Right renal cortex interstitium (tissue), 3 donors: Measurements from ENCODE around the gene PLA2G15. TPM values are rescaled to one million over a fixed set of nuclear protein-coding genes. Genes with fewer than 3 reads are reported as not detected.
"Not testable (repeated sequence)": the region's sequence is repeated elsewhere in the genome, so short reads cannot be mapped to it uniquely, and the experiment has no call there.

Experiments used
- DNase-seq, 3 donors: peaks; one replicate each; pipeline ENCODE4 v3.0.0-alpha.2; 2013; ENCODE audit warnings: low read depth in 3 of 3, low spot score in 2 of 3
- polyA plus RNA-seq, 3 donors: library from polyadenylated mRNA; unstranded; fragments of 120-200 nt; gene quantifications; one replicate each; pipeline ENCODE4 v1.2.1, GENCODE V29; 2013; ENCODE audit not compliant: insufficient read length in 3 of 3

The PLA2G15 gene
- polyA plus RNA-seq, 3 donors = 18.8 to 22.4 (median 20.8) TPM

DNA sequence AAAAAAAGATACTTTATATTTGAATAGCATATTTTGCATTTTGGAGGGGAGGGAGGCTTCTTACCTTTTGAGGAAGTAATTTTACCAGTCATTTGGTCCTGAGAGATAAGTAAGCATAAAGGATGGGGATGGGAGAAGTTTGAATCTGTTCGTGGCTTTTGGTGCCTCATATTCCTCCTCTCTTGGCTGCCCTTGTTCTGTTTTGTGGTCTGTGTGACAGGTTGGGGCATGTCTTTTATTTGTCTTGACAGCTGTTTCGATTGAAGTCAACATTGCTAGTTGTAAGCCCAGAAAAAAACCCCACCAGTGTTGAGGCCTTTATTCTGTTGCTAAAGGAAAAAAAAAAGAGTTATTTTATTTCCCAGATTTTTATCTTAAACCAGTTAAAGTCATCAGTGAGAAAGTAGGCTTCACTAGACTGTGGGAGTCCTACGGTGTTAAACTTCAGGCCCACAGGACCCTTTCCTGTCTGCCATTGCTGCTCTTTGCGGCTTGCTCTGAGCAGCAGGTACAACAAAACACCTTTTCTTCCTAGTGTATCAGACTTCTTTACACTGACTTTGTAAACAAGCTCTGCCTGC is 30.5 kb downstream of the PLA2G15 start:
- no peak for DNase-seq

DNA sequence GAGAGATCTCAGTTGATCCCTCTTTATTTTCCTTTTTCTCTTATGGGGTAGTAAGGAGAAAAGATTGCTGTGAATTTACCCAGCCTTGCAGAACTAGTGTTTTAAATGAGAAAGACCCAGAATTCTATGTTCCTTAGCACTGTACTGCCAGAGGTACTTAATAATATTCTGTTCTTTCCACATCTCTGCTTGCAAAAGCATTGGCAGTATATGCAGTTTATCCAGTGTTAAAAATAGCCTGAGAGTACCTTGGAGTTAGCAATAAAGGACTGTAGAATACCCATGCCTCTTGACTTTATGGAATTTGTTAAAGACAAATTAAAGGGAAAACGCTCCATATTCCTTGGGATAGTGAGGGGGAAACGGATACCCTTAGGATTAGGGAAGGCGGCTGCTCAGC is 31.1 kb downstream of the PLA2G15 start:
- no peak for DNase-seq

DNA sequence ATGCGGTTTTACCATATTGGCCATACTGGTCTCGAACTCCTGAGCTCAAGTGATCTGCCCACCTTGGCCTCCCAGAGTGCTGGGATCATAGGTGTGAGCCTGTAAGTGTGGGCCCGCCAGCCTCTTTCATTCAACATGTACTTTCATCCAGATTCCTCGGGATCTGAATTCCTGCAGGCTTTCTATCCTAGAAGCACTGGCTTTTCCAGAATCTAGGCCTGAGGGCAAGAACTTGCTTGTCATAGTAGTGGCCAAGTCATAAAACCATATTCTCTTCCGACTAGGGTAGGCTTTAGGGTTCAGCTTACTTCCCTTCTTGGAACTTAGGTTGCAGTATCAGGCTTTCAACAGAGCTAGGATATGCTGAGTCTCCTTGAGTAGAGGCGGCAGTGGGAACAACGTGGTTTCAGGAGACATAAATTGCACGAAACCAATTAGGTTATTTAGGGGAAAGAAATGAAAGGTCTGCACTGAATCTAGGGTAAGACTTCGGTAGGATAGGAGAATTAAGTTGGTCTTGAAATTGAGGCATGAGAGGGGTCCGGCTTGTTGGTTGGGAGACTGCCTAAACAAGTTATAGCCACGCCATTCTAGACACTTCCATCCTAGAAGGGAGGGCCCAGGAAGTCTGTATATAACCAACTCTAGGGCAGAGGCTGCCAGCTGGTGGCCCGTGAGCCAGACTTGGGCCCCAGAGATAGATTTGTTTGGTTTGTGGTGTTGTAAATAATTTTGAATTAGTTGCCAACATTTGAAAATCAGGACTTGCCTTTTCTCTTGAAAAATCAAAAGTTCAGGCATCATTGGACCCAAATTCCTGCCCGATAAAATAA is 34.8 kb downstream of the PLA2G15 start:
- DNase-seq = no peak

DNA sequence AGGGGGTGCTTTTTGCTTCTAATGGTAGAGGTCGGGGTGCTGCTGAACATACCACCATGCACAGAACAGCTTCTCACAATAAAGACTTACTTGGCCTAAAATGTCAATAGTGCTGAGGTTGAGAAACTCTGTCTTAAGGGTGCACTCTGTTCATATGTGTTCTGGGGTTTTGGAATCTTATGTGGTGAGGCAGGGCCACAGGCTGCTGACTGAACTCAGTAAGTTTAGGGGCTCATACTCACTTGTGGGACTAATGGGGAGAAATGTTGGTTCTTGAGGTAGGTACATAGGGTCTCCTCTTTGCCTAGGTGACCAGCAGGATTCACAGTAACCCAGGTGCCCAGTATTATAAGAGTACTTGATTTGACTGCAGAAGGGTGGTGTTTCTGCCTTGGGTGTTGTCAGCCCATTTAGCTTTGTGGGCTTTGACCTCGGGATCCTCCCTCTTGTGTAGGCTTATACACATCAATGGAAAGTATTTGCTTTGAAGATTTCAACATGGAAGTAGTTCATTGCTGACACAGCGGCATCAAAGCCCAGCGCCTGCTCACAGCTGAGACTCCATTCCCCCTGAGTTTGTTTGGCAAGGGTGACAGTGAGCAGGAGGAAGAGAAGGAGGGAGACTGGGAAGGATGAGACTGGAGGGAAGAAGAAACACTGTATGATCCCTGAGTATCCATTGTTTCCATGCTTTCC is 36.3 kb downstream of the PLA2G15 start:
- DNase-seq = no peak

DNA sequence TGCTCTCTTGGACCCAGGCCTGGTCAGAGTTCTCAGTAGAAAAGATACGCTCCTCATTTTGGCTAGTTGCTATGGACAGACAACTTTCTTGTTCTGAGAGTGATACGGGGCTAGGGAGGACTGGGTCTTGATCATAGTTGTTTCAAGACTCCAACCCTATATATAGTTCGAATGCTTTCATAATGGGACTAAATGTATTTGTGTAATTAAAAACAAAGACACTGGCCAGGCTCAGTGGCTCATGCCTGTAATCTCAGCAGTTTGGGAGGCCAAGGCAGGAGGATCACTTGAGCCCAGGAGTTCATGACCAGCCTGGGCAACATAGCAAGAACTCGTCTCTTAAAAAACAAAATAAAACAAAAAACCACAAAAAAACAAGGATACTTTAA is 36.9 kb downstream of the PLA2G15 start:
- DNase-seq = no peak

DNA sequence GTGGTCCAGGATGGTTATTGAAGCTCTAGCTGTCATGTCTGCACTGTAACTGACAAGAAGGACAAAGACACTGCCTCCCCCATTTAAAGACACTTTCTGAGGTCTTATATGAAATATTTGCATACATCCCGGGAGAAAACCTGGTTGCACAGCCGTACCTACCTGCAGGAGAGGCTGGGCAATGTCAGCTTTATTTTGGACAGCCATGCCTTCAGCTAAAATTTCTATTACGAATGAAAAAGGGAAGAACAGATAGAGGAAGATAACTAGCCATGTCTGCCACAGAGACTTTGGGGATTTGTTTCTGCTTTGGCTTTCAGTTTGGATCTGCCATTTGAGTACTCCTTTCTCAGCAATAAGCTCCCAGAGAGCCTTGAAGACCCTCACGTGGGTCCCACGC is 38.2 kb downstream of the PLA2G15 start:
- DNase-seq = no peak

DNA sequence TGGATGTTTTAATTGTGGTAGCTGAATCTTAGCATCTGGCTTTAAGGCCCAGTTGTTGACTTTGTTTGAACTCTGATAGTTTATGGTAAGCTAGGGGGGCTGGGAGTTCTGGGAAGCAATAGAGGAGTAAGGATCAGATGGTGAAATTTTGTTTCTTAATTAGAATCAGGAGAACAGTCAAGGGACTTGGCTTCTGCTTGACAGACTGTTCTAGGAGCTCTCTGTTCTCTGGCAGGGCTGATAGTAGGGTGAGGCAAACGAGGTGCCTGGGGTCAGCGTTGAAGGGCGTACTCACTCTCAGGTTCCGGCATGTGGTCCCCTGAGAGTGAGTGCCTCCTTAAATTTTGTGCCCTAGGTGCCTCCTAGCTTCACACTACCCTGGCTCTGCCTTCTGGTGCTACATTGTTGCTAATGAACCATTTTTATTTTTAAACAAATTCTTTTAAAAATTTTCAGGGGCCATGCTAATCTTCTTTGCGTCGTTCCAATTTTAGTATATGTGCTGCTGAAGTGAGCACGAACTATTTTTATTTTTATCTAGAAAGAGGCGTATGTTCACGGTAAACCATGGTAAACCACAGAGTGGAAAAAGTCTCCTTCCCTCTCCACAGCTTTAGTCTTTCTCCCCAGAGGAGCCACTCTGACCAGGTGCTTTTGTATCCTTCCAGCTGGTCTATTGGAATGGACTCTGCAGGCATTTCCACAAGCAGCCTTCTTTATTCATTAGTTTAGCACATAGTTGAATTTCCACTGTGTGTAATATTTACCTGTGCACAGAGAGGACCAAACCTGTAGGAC is 38.8 kb downstream of the PLA2G15 start:
- no peak for DNase-seq

DNA sequence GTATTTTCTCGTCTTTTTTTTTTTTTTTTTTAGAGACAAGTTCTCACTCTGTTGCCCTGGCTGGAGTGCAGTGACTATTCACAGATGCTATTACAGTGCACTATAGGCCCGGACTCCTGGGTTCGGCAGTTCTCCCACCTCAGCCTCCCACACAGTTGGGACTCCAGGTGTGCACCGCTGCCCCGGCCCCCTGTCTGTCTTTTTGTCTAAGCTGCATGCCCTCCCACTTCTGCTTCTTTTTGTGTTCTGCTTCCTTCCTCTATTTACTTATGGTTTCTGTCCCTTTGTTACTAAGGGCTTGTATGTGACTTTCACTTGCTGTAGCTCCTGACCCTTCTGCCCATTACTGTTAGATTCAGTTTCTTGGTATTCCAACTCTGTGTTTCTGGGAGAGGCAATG is 39.7 kb downstream of the PLA2G15 start:
- DNase-seq = no peak

DNA sequence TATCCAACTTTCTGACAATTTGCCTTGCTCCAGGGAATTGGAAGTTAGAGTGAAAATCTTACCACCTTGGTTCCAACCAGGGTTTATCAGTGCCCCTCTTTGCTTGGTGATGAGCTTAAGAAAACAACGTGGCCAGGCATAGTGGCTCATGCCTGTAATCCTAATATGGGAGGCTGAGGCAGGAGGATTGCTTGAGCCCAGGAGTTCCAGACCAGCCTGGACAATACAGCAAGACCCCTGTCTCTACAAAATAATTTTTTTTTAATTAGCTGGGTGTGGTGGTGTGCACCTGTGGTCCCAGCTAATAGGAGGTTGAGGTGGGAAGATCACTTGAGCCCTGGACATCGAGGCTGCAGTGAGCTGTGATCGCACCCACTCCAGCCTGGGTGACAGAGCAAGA is 40.5 kb downstream of the PLA2G15 start:
- no peak for DNase-seq

DNA sequence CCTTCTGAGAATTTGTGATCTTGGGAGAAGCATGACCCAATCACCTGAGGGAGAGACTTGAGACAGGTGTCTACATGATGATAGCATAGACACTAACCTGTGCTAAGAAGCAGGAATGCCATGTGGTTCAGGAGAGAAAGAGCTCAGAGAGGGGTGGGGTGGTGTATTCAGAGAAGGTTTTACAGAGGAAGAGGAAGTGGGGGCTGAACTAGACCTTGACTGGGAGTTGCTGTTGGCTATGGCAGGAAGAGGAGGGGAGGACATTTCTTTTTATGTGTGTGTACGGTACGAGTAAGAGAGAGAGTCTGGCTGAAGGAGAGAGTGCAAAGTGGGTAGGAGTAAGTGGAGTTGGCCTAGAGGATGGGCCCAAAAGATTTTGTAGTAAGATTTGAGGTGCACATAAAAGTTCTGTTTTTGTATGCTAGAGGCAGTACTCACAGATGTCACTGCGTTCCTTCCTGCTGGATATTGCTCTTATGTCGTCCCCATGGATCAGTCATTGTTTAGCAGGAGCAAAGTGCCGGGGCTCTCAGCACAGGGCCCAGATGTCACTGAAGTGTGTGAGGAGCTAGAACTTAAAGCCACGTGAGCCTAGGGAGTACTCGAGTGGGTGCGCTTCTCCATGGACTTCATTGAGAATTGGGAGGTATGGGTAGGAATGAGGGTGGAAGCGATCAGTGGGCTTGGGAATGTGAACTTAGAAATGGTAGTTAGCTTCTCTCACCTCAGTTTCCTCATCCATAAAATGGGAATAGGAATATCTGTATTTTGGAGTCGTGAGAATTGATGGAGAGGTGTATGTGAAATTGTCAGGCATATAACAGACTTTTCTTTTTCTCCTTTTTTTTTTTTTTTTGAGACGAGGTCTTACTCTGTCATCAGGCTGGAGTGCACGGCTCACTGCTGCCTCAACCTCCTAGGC is 41.2 kb downstream of the PLA2G15 start:
- DNase-seq = no peak

DNA sequence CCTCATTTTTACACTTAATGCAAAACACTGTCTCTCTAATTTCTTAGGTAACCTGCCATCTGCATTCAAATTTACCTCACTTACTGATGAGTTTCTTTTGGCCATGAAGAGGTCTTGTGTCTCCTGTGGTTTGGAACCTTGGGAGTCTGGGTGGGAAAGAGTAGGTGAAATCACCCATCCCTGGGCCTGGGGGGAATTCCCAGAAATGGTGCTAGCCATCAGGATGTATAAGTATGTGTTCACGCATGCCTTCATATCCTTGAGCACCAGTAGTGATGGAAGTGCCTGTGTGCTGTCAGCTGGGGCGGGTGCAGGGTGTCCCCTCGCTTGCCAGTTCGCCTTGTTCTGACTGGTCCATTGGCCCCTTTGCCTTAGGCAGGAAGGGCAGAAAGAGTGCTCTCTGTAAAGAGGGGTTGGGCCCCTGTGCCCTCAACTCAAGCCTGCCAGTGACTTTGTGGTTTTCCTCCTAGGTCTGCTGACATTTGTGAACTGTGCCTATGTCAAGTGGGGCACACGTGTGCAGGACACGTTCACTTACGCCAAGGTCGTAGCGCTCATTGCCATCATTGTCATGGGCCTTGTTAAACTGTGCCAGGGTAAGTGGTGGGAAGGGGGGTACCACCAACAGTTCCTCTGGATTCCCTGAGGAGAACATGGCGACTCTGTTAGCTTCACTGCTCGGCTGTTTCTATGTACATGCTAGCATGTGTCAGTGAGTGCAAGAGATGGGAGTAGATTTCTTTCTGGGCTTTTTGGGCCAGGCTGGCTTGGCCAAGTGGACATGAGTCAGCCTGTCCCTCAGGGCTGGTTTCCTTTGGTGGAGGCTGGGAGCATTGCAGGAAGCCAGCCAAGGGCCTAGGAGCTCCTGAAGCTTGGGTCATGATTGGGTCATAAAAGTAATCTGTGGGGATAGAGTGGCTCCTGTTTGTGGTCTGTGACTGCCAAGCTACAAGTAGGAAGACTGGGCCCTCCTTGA is 42.4 kb downstream of the PLA2G15 start:
- no peak for DNase-seq

DNA sequence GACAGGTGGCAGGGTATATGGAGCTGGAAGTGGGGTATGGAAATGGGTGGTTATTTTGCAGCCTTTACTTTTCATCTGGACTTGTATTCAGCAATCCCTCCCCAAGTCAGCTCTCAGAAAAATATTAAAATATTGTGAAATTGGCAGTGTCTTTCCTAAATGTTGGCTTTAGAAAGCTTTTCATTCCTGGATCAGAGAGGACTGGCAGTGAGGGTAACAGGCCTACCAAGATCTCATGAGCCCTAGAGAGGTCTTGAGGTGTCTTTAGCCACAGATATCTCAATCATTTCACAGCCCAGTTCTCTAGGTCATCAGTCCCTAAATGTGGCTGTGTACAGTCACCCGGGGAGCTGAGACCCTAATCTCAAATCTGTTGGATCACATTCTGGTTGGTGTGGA is 43.1 kb downstream of the PLA2G15 start:
- no peak for DNase-seq

DNA sequence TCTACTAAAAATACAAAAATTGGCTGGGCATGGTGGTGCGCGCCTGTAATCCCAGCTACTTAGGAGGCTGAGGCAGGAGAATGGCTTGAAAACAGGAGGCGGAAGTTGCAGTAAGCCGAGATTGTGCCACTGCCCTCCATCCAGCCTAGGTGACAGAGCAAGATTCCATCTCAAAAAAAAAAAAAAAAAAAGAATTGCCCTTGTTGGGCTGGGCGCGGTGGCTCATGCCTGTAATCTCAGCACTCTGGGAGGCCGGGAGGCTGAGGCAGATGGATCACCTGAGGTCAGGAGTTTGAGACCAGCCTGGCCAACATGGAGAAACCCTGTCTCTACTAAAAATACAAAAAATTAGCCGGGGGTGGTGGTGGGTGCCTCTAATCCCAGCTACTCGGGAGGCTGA is 43.6 kb downstream of the PLA2G15 start:
- DNase-seq = not testable (repeated sequence)

DNA sequence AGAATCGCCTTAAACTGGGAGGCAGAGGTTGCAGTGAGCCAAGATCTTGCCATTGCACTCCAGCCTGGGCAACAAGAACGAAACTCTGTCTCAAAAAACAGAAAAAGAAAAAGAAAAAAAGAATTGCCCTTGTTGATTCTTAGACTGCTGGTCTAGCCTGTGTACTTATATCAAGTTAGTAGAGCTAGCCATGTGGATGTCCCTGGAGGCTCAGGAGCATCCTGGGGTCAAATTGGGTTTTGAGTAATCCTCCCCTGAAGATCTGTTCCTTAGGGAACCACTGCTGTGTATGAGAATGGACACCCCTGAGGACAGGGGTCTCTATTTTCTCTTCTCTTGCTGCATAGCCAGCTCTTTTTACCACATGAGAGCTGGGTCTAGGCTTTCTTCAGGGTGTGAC is 44.0 kb downstream of the PLA2G15 start:
- no peak for DNase-seq

DNA sequence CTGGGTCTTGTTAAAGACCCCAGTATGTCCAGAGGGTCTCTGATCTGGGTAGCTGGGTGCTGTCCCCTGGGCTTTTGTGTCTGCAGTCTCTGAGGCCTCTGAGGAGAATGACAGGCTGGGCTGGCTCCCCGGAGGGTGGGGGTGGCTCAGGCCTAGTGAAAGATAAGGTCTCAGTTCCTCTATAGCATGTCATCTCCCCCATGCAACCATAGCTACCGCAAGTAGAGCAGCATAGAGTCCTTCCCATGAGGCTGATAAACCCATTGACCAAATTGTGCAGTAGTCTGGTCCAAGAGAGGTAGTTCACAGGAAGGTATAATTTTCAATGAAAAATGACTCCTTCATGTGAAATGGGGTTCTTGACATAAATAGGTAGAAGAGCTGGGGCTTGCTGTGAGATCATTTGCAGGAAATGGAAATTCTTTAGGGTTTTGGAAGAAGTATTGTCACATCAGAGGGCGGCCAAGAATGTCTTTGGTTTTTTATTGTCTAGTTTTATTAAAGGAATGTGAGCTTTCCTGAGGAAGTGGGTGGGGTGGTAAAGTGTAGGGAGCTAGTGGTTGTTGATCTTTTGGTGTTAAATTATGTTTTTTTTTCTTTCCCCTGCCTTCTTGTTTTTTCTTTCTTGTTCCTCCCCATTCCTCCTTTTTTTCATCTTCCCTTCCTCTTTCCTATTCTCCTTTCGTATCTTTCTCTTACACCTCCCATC is 44.6 kb downstream of the PLA2G15 start:
- DNase-seq = no peak

DNA sequence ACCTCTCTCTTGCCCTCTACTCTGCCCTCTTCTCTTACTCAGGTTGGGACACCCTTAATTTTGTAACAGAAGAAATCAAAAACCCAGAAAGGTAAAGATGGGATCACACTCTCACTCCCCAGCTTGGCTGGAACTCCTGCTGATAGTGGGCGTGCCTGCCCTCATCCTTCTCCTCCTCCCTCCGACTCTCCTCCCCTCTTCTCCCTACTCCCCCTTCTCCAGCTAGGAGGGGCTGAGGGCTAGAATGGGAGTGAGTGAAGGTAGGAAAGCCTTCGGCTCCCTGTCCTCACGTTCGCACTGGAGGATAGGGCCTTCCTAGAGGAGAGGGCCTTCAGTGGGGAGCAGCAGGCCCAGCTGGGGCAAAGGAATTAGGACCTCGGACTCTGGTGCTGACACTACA is 45.3 kb downstream of the PLA2G15 start:
- no peak for DNase-seq

DNA sequence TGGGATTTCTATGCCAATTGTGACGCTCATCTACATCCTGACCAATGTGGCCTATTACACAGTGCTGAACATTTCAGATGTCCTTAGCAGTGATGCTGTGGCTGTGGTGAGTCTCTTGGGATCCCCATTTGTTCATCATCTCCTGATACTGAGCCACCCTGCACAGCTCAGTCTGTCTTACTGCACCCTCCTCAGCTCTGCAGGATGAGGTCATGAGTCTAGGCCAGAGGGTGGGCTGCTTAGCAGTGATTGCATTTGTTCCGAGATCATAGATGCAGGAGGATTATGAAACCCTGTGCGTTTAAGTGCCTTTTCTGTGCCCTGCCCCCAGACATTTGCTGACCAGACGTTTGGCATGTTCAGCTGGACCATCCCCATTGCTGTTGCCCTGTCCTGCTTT is 46.1 kb downstream of the PLA2G15 start:
- no peak for DNase-seq

DNA sequence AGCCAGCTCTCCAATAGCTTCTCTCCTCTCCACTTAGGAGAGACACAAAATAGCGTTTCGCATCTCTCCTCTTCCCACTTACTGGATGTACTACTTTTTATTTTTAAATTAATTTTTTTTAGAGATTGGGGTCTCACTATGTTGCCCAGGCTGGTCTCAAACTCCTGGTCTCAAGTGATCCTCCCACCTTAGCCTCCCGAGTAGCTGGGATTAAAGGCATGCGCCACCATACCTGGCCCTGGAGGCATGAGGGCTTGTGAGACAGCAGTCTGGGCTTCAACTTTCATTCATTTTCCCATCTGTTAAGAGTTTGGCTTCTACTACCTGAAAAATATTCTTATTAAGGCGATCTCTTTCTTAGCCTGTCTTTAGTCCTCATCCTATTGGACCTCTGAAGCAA is 47.3 kb downstream of the PLA2G15 start:
- no peak for DNase-seq
